H1 (cell line): ENCODE results near the gene RRAS. TPM values are rescaled to one million over a fixed set of nuclear protein-coding genes. Genes with fewer than 3 reads are reported as not detected.

Source experiments
- CTCF ChIA-PET: fragments of 300-600 bp; sonication (Branson Sonifier 250); formaldehyde crosslinking; loops from one replicate; lab custom pipeline; 2021; ENCODE audit not compliant: partially characterized antibody; lab: Charles Lee
- POLR2A ChIA-PET: fragments of 300-600 bp; sonication (Branson Sonifier 250); formaldehyde crosslinking; loops from one replicate; lab custom pipeline; 2021; ENCODE audit warnings: inconsistent platforms; ENCODE audit not compliant: partially characterized antibody; lab: Charles Lee
- DNase-seq, 2 experiments: peaks; one replicate each; pipeline versions ENCODE4 v3.0.0 to v3.0.0-alpha.2; 2010 to 2022; ENCODE audit warnings: low spot score in 2 of 2, low read depth in 1 of 2, mixed read lengths in 1 of 2
- FAIRE-seq: peaks from 2 replicates; lab custom pipeline; 2011; peaks lifted over from hg19 to GRCh38; lab: Jason Lieb, UNC
- H2AFZ ChIP-seq: 2 replicates; pipeline ENCODE4 v1.8.1; 2012; ENCODE audit warnings: low read length, inconsistent platforms
- H2AK5ac ChIP-seq: 2 replicates; pipeline ENCODE4 v1.6.1; 2013; ENCODE audit warnings: low read depth, low read length
- H2BK120ac ChIP-seq: replicated peaks from 2 replicates; pipeline ENCODE3; 2013; ENCODE audit warnings: low read depth, low read length, inconsistent platforms
- H2BK12ac ChIP-seq: 2 replicates; pipeline ENCODE4 v1.6.1; 2013; ENCODE audit warnings: low read depth, low read length
- H2BK15ac ChIP-seq: 2 replicates; pipeline ENCODE4 v1.6.1; 2013; ENCODE audit warnings: low read length
- H2BK20ac ChIP-seq: 2 replicates; pipeline ENCODE4 v1.6.1; 2013; ENCODE audit warnings: low read length
- H2BK5ac ChIP-seq: 2 replicates; pipeline ENCODE4 v1.6.1; 2013; ENCODE audit warnings: low read depth, low read length
- H3K14ac ChIP-seq: 2 replicates; pipeline ENCODE4 v1.6.1; 2013; ENCODE audit warnings: inconsistent platforms; ENCODE audit not compliant: insufficient read length
- H3K18ac ChIP-seq: 2 replicates; pipeline ENCODE4 v1.6.1; 2013; ENCODE audit warnings: low read length; ENCODE audit errors: extremely low read depth
- H3K23ac ChIP-seq: 2 replicates; pipeline ENCODE4 v1.6.1; 2013; ENCODE audit warnings: inconsistent platforms; ENCODE audit not compliant: insufficient read length
- H3K23me2 ChIP-seq: 2 replicates; pipeline ENCODE4 v1.6.1; 2013; ENCODE audit warnings: low read depth, low read length
- H3K27ac ChIP-seq: 2 replicates; pipeline ENCODE4 v1.6.1; 2011; ENCODE audit warnings: low read depth, low read length, inconsistent platforms
- H3K27me3 ChIP-seq, 4 experiments: replicated peaks in 1 of 4; 1 replicate in 1 of 4; 2 replicates in 3 of 4; pipeline versions ENCODE4 v1.6.1 to v1.8.1; 2011 to 2013; ENCODE audit warnings: low read length in 3 of 4, mild to moderate bottlenecking in 3 of 4, inconsistent platforms in 2 of 4, mixed read lengths in 2 of 4, moderate library complexity in 1 of 4; ENCODE audit not compliant: control insufficient read depth in 3 of 4, insufficient read depth in 3 of 4; ENCODE audit errors: extremely low read depth in 1 of 4
- H3K36me3 ChIP-seq, 4 experiments: 2 replicates each; pipeline versions ENCODE4 v1.6.1 to v1.8.1; 2011 to 2013; ENCODE audit warnings: mild to moderate bottlenecking in 4 of 4, low read length in 3 of 4, moderate library complexity in 2 of 4, control low read depth in 1 of 4, inconsistent platforms in 1 of 4; ENCODE audit not compliant: insufficient read depth in 4 of 4, control insufficient read depth in 2 of 4
- H3K4ac ChIP-seq: replicated peaks from 2 replicates; pipeline ENCODE3; 2013; ENCODE audit warnings: low read length, low read depth, mixed read lengths, inconsistent platforms; ENCODE audit not compliant: insufficient read length
- H3K4me1 ChIP-seq, 4 experiments: replicated peaks in 1 of 4; 1 replicate in 1 of 4; 2 replicates in 3 of 4; pipeline versions ENCODE4 v1.6.1 to v1.8.1; 2011 to 2013; ENCODE audit warnings: low read length in 3 of 4, inconsistent platforms in 2 of 4, mixed read lengths in 1 of 4; ENCODE audit not compliant: insufficient read depth in 4 of 4, control insufficient read depth in 3 of 4
- H3K4me2 ChIP-seq, 2 experiments: 2 replicates each; pipeline versions ENCODE4 v1.6.1 to v1.8.1; 2011 to 2013; ENCODE audit warnings: low read depth in 2 of 2, low read length in 2 of 2, control low read depth in 1 of 2, inconsistent platforms in 1 of 2, mild to moderate bottlenecking in 1 of 2; ENCODE audit not compliant: insufficient read depth in 1 of 2
- H3K4me3 ChIP-seq, 4 experiments: fragments of 200-600, 300-600 bp in 1 of 4; sonication (generic), shearing (Covaris generic), sonication (Bioruptor Twin) in 1 of 4; 2 replicates each; pipeline versions ENCODE4 v1.5.1 to v1.8.1; 2011 to 2016; ENCODE audit warnings: low read length in 4 of 4, low read depth in 3 of 4, control low read depth in 2 of 4, inconsistent platforms in 2 of 4, mild to moderate bottlenecking in 2 of 4, mixed read lengths in 1 of 4, moderate library complexity in 1 of 4; ENCODE audit not compliant: insufficient read depth in 2 of 4; ENCODE audit errors: extremely low read depth in 1 of 4
- H3K56ac ChIP-seq: replicated peaks from 2 replicates; pipeline ENCODE3; 2013; ENCODE audit warnings: low read depth, mild to moderate bottlenecking, mixed read lengths, low read length, inconsistent platforms; ENCODE audit not compliant: insufficient read length
- H3K79me1 ChIP-seq: 2 replicates; pipeline ENCODE4 v1.6.1; 2013; ENCODE audit warnings: low read depth, low read length, control low read depth
- H3K79me2 ChIP-seq, 2 experiments: 2 replicates each; pipeline versions ENCODE4 v1.6.1 to v1.8.1; 2012 to 2013; ENCODE audit warnings: low read length in 2 of 2, mild to moderate bottlenecking in 2 of 2, inconsistent platforms in 1 of 2; ENCODE audit not compliant: insufficient read depth in 2 of 2, control insufficient read depth in 1 of 2
- H3K9ac ChIP-seq, 4 experiments: replicated peaks in 1 of 4; 1 replicate in 1 of 4; 2 replicates in 3 of 4; pipeline versions ENCODE4 v1.6.1 to v1.8.1; 2011 to 2013; ENCODE audit warnings: low read depth in 3 of 4, low read length in 3 of 4, control low read depth in 2 of 4, mild to moderate bottlenecking in 2 of 4, moderate library complexity in 2 of 4, inconsistent platforms in 1 of 4; ENCODE audit errors: extremely low read depth in 1 of 4
- H3K9me3 ChIP-seq, 2 experiments: 2 replicates each; pipeline versions ENCODE4 v1.6.1 to v1.8.1; 2012 to 2013; ENCODE audit warnings: mild to moderate bottlenecking in 2 of 2, moderate library complexity in 2 of 2, control low read depth in 1 of 2, inconsistent platforms in 1 of 2, low read depth in 1 of 2, low read length in 1 of 2, mixed read lengths in 1 of 2; ENCODE audit not compliant: insufficient read depth in 2 of 2
- H4K20me1 ChIP-seq, 2 experiments: replicated peaks in 1 of 2; 2 replicates each; pipeline versions ENCODE3 to v1.8.1; 2011 to 2013; ENCODE audit warnings: inconsistent platforms in 2 of 2, low read length in 2 of 2, mild to moderate bottlenecking in 1 of 2; ENCODE audit not compliant: insufficient read depth in 2 of 2, control insufficient read depth in 1 of 2
- H4K5ac ChIP-seq: 2 replicates; pipeline ENCODE4 v1.6.1; 2013; ENCODE audit warnings: low read length, low read depth, mixed read lengths, inconsistent platforms; ENCODE audit not compliant: insufficient read length
- H4K8ac ChIP-seq: 2 replicates; pipeline ENCODE4 v1.8.0; 2013; ENCODE audit warnings: mild to moderate bottlenecking, moderate library complexity, low read length, inconsistent platforms; ENCODE audit not compliant: insufficient read depth; ENCODE audit errors: extremely low read depth
- H4K91ac ChIP-seq: replicated peaks from 2 replicates; pipeline ENCODE3; 2013; ENCODE audit warnings: low read length, mixed read lengths, inconsistent platforms; ENCODE audit not compliant: insufficient read length
- EGR1 ChIP-seq: IDR thresholded peaks from 2 replicates; pipeline ENCODE4 v1.6.1; 2011; ENCODE audit warnings: low read depth, low read length, borderline replicate concordance
- KDM1A ChIP-seq: fragments of 200-600, 300-600 bp; sonication (generic); IDR thresholded peaks from 2 replicates; pipeline ENCODE4 v1.7.1; 2016; ENCODE audit warnings: mild to moderate bottlenecking, low read length, borderline replicate concordance
- POU5F1 ChIP-seq: IDR thresholded peaks from 2 replicates; pipeline ENCODE4 v1.6.1; 2011; ENCODE audit warnings: low read depth, mild to moderate bottlenecking, low read length, moderate library complexity
- RBBP5 ChIP-seq: IDR thresholded peaks from 2 replicates; pipeline ENCODE4 v1.7.1; 2012; ENCODE audit warnings: low read depth, mild to moderate bottlenecking, inconsistent platforms, low read length, moderate library complexity, borderline replicate concordance
- SP4 ChIP-seq: IDR thresholded peaks from 2 replicates; pipeline ENCODE4 v1.6.1; 2012; ENCODE audit warnings: low read length, inconsistent platforms
- SRF ChIP-seq: IDR thresholded peaks from 2 replicates; pipeline ENCODE4 v1.6.1; 2011; ENCODE audit warnings: mild to moderate bottlenecking, low read depth, low read length, moderate library complexity
- TEAD4 ChIP-seq: IDR thresholded peaks from 2 replicates; pipeline ENCODE4 v1.6.1; 2012; ENCODE audit warnings: low read depth, low read length, inconsistent platforms, mixed read lengths
- YY1 ChIP-seq: IDR thresholded peaks from 2 replicates; pipeline ENCODE4 v1.6.1; 2011; ENCODE audit warnings: low read depth, mild to moderate bottlenecking, low read length
- WGBS, 2 experiments: shearing (Covaris generic) in 1 of 2; methylation state at CpG; one replicate each; pipeline versions ENCODE4 v1.1.6 to v1.1.7; 2013 to 2015; ENCODE audit warnings: low lambda C conversion rate in 2 of 2, mixed read lengths in 2 of 2, inconsistent platforms in 1 of 2, low coverage in 1 of 2, missing lambda C conversion rate in 1 of 2; ENCODE audit not compliant: insufficient replicate concordance in 2 of 2, insufficient coverage in 1 of 2, insufficient read length in 1 of 2; ENCODE audit errors: extremely low coverage in 1 of 2, missing lambda C conversion rate in 1 of 2; 5-methylcytosine and 5-hydroxymethylcytosine counted together
- polyA plus RNA-seq, 7 experiments: library from polyadenylated mRNA; depleted of rRNA in 3 of 7; stranded (reverse) in 5 of 7; unstranded in 2 of 7; fragments of >200 nt in 5 of 7; fragments of 200-250 nt in 2 of 7; gene quantifications; 1 replicate in 5 of 7; 2 replicates in 1 of 7; 4 replicates in 1 of 7; pipeline versions ENCODE4 v1.2.1 to v1.2.3, GENCODE V29; 2011 to 2013; ENCODE audit warnings: missing spikeins in 2 of 7, mixed read lengths in 2 of 7
- total RNA-seq: library from RNA; stranded (reverse); fragmentation: NEBNext Ultra II Directional; extraction: Animal tissue kit (Norgen Biotek cat#: 25700); gene quantifications from 2 replicates; pipeline ENCODE4 v1.2.1, GENCODE V29; 2021

RRAS gene
- total and polyA plus RNA-seq, 2 of the 8 experiments (the other 6 are each of a cell fraction or from before 2014, with no cell fraction given): 17.7 to 49.1 TPM

GRCh38 chr19:49645592-49645991 is 5.6 kb upstream of the RRAS start:
- no peak for DNase-seq
- Histone ChIP-seq H4K91ac (no peak overlapping the region), H3K4me2 (no peak overlapping the region), H3K4ac (no peak overlapping the region), H3K23ac (no peak overlapping the region), H4K5ac (no peak overlapping the region), H3K18ac (no peak overlapping the region), H3K14ac (no peak overlapping the region), H3K9ac (no peak overlapping the region), H3K56ac (no peak overlapping the region), H3K27ac (no peak overlapping the region), H3K9me3 (no peaks in the 10 kb centered on the region), H4K8ac (peak overlapping the region; percentile 64; the same call in 1 of the 2 replicates), H2BK12ac (no peak overlapping the region), H2BK120ac (no peak overlapping the region), H2BK5ac (peak overlapping the region; percentile 52; the same call in 1 of the 2 replicates), H4K20me1 (peaks cover 7 to 21% of the 10 kb centered on the region in 2 experiments), H3K27me3 (no peaks in the 10 kb centered on the region), H2BK15ac (no peak overlapping the region), H2AFZ (no peak overlapping the region), H3K4me3 (no peak overlapping the region), H2AK5ac (no peak overlapping the region), H3K23me2 (peaks cover 2% of the 10 kb centered on the region; the same call in 1 of the 2 replicates), H2BK20ac (no peak overlapping the region), H3K36me3 (peaks cover 6 to 25% (median 16%) of the 10 kb centered on the region in 4 experiments; a peak in 6 of 8 replicates), H3K79me2 (peaks cover 10 to 32% of the 10 kb centered on the region in 2 experiments), H3K4me1 (peaks cover 2 to 9% (median 5%) of the 10 kb centered on the region in 4 experiments; a peak in 6 of 7 replicates), H3K79me1 (peaks cover 22% of the 10 kb centered on the region)
- no peak for FAIRE-seq
- WGBS, 2 experiments: 96% methylated on average over 10 of the region's 11 CpGs; no CpG with 5 or more reads in 1 of the 2 experiments
- TF ChIP-seq POU5F1 (no peak), RBBP5 (no peak), SRF (no peak), YY1 (no peak), EGR1 (no peak), KDM1A (no peak), SP4 (no peak), TEAD4 (no peak)
- CTCF ChIA-PET: interaction anchor here (0.5 to 1.7 kb wide), 2 partner anchors 27 to 166 kb away, joined by 3 to 8 read pairs; no protein-coding TSS in a partner anchor
- POLR2A ChIA-PET: interaction anchor here (1.1 to 50.7 kb wide), 10 partner anchors 10 to 150 kb away, joined by 4 to 840 read pairs (median 8); partner anchors contain the start of genes ADM5, BCL2L12, CPT1C and IRF3
